Esophagus (tissue), 2 donors: Measurements from ENCODE around the gene TRPV5. TPM values are rescaled to one million over a fixed set of nuclear protein-coding genes. Genes with fewer than 3 reads are reported as not detected.

ENCODE experiments used
- H3K27ac ChIP-seq, 2 donors: one replicate each; pipeline ENCODE4 v1.5.1; 2013; ENCODE audit warnings: low read depth in 2 of 2, mild to moderate bottlenecking in 2 of 2, inconsistent platforms in 1 of 2, low read length in 1 of 2, moderate library complexity in 1 of 2
- H3K27me3 ChIP-seq, 2 donors: one replicate each; pipeline ENCODE4 v1.6.1; 2013; ENCODE audit warnings: low read length in 2 of 2, control low read depth in 1 of 2, mild to moderate bottlenecking in 1 of 2; ENCODE audit not compliant: insufficient read depth in 2 of 2, control insufficient read depth in 1 of 2
- H3K36me3 ChIP-seq, 2 donors: one replicate each; pipeline ENCODE4 v1.6.1; 2013; ENCODE audit warnings: low read length in 1 of 2; ENCODE audit not compliant: control insufficient read depth in 2 of 2, insufficient read depth in 2 of 2
- H3K4me1 ChIP-seq, 2 donors: one replicate each; pipeline ENCODE4 v1.6.1; 2013; ENCODE audit warnings: low read length in 1 of 2; ENCODE audit not compliant: control insufficient read depth in 2 of 2, insufficient read depth in 2 of 2
- H3K4me3 ChIP-seq, 2 donors: one replicate each; pipeline ENCODE4 v1.5.1; 2013; ENCODE audit warnings: low read length in 2 of 2, mild to moderate bottlenecking in 2 of 2, low read depth in 1 of 2, moderate library complexity in 1 of 2
- H3K9me3 ChIP-seq, 2 donors: one replicate each; pipeline ENCODE4 v1.6.1; 2013; ENCODE audit warnings: mild to moderate bottlenecking in 2 of 2, low read depth in 1 of 2, low read length in 1 of 2, moderate library complexity in 1 of 2; ENCODE audit not compliant: control insufficient read depth in 2 of 2, insufficient read depth in 1 of 2
- WGBS, 2 donors: extraction: QIAGEN DNeasy Blood & Tissue Kit; methylation state at CpG; one replicate each; pipeline ENCODE4 v1.1.7; 2013; 5-methylcytosine and 5-hydroxymethylcytosine counted together
- polyA plus RNA-seq, 2 donors: library from polyadenylated mRNA; stranded (reverse); fragments of 200-250 nt; gene quantifications; one replicate each; pipeline ENCODE4 v1.2.3, GENCODE V29; 2013
- donor health status: healthy with polysubstance abuse.
- donor health status: Bipolar disorder and iron deficiency.

The TRPV5 gene
- polyA plus RNA-seq, 2 donors = not detected

GRCh38 chr7:142884286-142884640 is 49.3 kb downstream of the TRPV5 start:
- no peaks in the 10 kb centered on the region for H3K27me3 ChIP-seq
- 70 to 75% methylated on average over 4 of the region's 4 CpGs for WGBS, 2 donors
- H3K9me3 ChIP-seq = no peaks in the 10 kb centered on the region
- H3K4me3 ChIP-seq = no peak overlapping the region
- peaks cover 0 to 10% of the 10 kb centered on the region in 2 donors for H3K4me1 ChIP-seq
- no peaks in the 10 kb centered on the region for H3K36me3 ChIP-seq
- no peak overlapping the region for H3K27ac ChIP-seq

GRCh38 chr7:142883571-142884285 is 49.8 kb downstream of the TRPV5 start:
- H3K9me3 ChIP-seq = no peaks in the 10 kb centered on the region
- no peak overlapping the region for H3K4me3 ChIP-seq
- 86 to 88% methylated on average over 7 of the region's 7 CpGs for WGBS, 2 donors
- H3K27ac ChIP-seq = no peak overlapping the region
- peaks cover 0 to 10% of the 10 kb centered on the region in 2 donors for H3K4me1 ChIP-seq
- H3K36me3 ChIP-seq = no peaks in the 10 kb centered on the region
- H3K27me3 ChIP-seq = no peaks in the 10 kb centered on the region

- no peak overlapping the region for H3K4me3 ChIP-seq
- H3K27me3 ChIP-seq = no peaks in the 10 kb centered on the region
- H3K36me3 ChIP-seq = no peaks in the 10 kb centered on the region
- H3K4me1 ChIP-seq = peaks cover 0 to 10% of the 10 kb centered on the region in 2 donors
- no peaks in the 10 kb centered on the region for H3K9me3 ChIP-seq
- 86 to 89% methylated on average over 10 of the region's 10 CpGs for WGBS, 2 donors
- H3K27ac ChIP-seq = no peak overlapping the region
Measured at GRCh38 chr7:142883145-142883544, 50.4 kb downstream of the TRPV5 start.

GRCh38 chr7:142882338-142882678 is 51.2 kb downstream of the TRPV5 start:
- WGBS, 2 donors = 53 to 63% methylated on average over 5 of the region's 5 CpGs
- H3K36me3 ChIP-seq = no peaks in the 10 kb centered on the region
- H3K4me1 ChIP-seq = peaks cover 0 to 10% of the 10 kb centered on the region in 2 donors
- no peaks in the 10 kb centered on the region for H3K27me3 ChIP-seq
- no peak overlapping the region for H3K27ac ChIP-seq
- H3K9me3 ChIP-seq = no peaks in the 10 kb centered on the region
- no peak overlapping the region for H3K4me3 ChIP-seq

GRCh38 chr7:142881586-142882337 is 51.8 kb downstream of the TRPV5 start:
- WGBS, 2 donors = 68 to 75% methylated on average over 9 of the region's 9 CpGs
- Histone ChIP-seq H3K27me3 (no peaks in the 10 kb centered on the region), H3K4me1 (peaks cover 0 to 7% of the 10 kb centered on the region in 2 donors), H3K4me3 (no peak overlapping the region), H3K27ac (no peak overlapping the region), H3K9me3 (no peaks in the 10 kb centered on the region), H3K36me3 (no peaks in the 10 kb centered on the region)

GRCh38 chr7:142880876-142881505 is 52.6 kb downstream of the TRPV5 start:
- H3K36me3 ChIP-seq = no peaks in the 10 kb centered on the region
- H3K9me3 ChIP-seq = no peaks in the 10 kb centered on the region
- no peaks in the 10 kb centered on the region for H3K27me3 ChIP-seq
- no peak overlapping the region for H3K4me3 ChIP-seq
- peaks cover 0 to 7% of the 10 kb centered on the region in 2 donors for H3K4me1 ChIP-seq
- H3K27ac ChIP-seq = no peak overlapping the region
- WGBS, 2 donors = 26 to 30% methylated on average over 8 of the region's 8 CpGs

GRCh38 chr7:142879060-142879459 is 54.5 kb downstream of the TRPV5 start:
- no peak overlapping the region for H3K4me3 ChIP-seq
- H3K27ac ChIP-seq = no peak overlapping the region
- 82 to 84% methylated on average over 5 of the region's 5 CpGs for WGBS, 2 donors
- H3K9me3 ChIP-seq = no peaks in the 10 kb centered on the region
- peaks cover 0 to 5% of the 10 kb centered on the region in 2 donors for H3K36me3 ChIP-seq
- no peaks in the 10 kb centered on the region for H3K27me3 ChIP-seq
- H3K4me1 ChIP-seq = peaks cover 0 to 2% of the 10 kb centered on the region in 2 donors

- Histone ChIP-seq H3K9me3 (no peaks in the 10 kb centered on the region), H3K36me3 (peaks cover 0 to 5% of the 10 kb centered on the region in 2 donors), H3K27ac (no peak overlapping the region), H3K4me1 (peaks cover 0 to 2% of the 10 kb centered on the region in 2 donors), H3K27me3 (no peaks in the 10 kb centered on the region), H3K4me3 (no peak overlapping the region)
- WGBS, 2 donors = 88 to 92% methylated on average over 3 of the region's 3 CpGs
Measured at GRCh38 chr7:142878315-142878714, 55.2 kb downstream of the TRPV5 start.

GRCh38 chr7:142876991-142877910 is 56.3 kb downstream of the TRPV5 start:
- H3K27ac ChIP-seq = no peak overlapping the region
- no peaks in the 10 kb centered on the region for H3K9me3 ChIP-seq
- H3K36me3 ChIP-seq = peaks cover 0 to 7% of the 10 kb centered on the region in 2 donors
- H3K27me3 ChIP-seq = no peaks in the 10 kb centered on the region
- WGBS, 2 donors = 88 to 89% methylated on average over 18 of the region's 18 CpGs
- no peak overlapping the region for H3K4me3 ChIP-seq
- H3K4me1 ChIP-seq = no peaks in the 10 kb centered on the region
